Activated B cell treated with CpG ODN at 0.5 μM for 24 hours (primary cell): ENCODE results near the gene SHISA6. TPM values are rescaled to one million over a fixed set of nuclear protein-coding genes. Genes with fewer than 3 reads are reported as not detected.

Experiments used
- ATAC-seq: fragments of 200-7000 bp; cut with Tn5 transposase; one replicate; pipeline ENCODE4 v1.10.0; 2021; ENCODE audit warnings: low read depth, mild to moderate bottlenecking, moderate library complexity
- CTCF ChIA-PET: fragments of 350-600 bp; sonication (Branson Sonifier 250); formaldehyde crosslinking; loops from one replicate; lab custom pipeline; 2021; ENCODE audit warnings: antibody characterized with exemption; lab: Charles Lee
- POLR2A ChIA-PET: fragments of 350-600 bp; sonication (Branson Sonifier 250); formaldehyde crosslinking; loops from one replicate; lab custom pipeline; 2021; ENCODE audit warnings: antibody characterized with exemption; lab: Charles Lee
- DNase-seq: peaks from one replicate; pipeline ENCODE4 v3.0.0; 2022
- H3K27ac Mint-ChIP-seq: one replicate; pipeline ENCODE4 v1.8.0; 2020; ENCODE audit warnings: mixed read lengths
- H3K27me3 Mint-ChIP-seq: one replicate; pipeline ENCODE4 v1.8.0; 2021; ENCODE audit warnings: mixed read lengths
- H3K36me3 Mint-ChIP-seq: one replicate; pipeline ENCODE4 v1.8.0; 2021; ENCODE audit warnings: low read depth, mixed read lengths
- H3K4me1 Mint-ChIP-seq: one replicate; pipeline ENCODE4 v1.8.0; 2021; ENCODE audit warnings: mixed read lengths
- H3K4me3 Mint-ChIP-seq: one replicate; pipeline ENCODE4 v1.8.0; 2020; ENCODE audit warnings: mild to moderate bottlenecking, mixed read lengths
- H3K9me3 Mint-ChIP-seq: one replicate; pipeline ENCODE4 v1.8.0; 2020; ENCODE audit warnings: mixed read lengths
- intact Hi-C: fragments of 100-400 bp; cut with micrococcal nuclease; formaldehyde crosslinking; loops from one replicate; pipeline ENCODE4 v1.15.1; 2024
- total RNA-seq: library from RNA; stranded (reverse); gene quantifications from 2 replicates; pipeline ENCODE4 v1.2.3, GENCODE V29; 2022
- TF ChIP-seq, protein P1 (sequence below): fragments of 200-600 bp; IDR thresholded peaks from one replicate; pipeline ENCODE4 v1.8.0; 2022; ENCODE audit warnings: antibody characterized with exemption, mild to moderate bottlenecking

SHISA6 gene
- total RNA-seq, 1 donor from 2014 or later, result not detected

DNA sequence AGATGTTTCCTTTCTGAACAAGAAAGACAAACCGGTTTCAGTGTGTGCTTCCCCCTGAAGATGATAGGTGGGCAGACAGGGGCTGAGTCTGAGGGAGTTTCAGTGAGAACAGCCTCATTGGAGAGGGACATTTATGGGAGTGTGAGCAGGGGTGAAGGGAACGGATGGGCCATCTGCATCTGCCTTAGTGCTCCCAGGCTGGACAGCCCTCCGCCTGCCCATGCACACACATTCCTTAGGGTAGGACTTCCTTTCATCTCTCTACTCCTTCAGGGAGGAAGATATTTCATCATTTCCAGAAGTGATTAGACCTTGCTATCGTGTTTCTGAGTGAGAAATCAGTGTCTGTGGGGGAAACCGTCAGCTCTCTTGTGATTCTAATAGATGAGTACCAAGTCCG, 3.8 kb downstream of the SHISA6 start:
- Mint-ChIP-seq H3K27ac (no peak overlapping the region), H3K4me3 (no peak overlapping the region), H3K36me3 (no peaks in the 10 kb centered on the region), H3K27me3 (peaks cover 22% of the 10 kb centered on the region), H3K9me3 (no peaks in the 10 kb centered on the region), H3K4me1 (no peaks in the 10 kb centered on the region)
- intact Hi-C loops, result no loop called here
- CTCF ChIA-PET, result no interaction called here
- POLR2A ChIA-PET, result no interaction called here
- DNase-seq, result no peak
- TF ChIP-seq, protein P1, sequence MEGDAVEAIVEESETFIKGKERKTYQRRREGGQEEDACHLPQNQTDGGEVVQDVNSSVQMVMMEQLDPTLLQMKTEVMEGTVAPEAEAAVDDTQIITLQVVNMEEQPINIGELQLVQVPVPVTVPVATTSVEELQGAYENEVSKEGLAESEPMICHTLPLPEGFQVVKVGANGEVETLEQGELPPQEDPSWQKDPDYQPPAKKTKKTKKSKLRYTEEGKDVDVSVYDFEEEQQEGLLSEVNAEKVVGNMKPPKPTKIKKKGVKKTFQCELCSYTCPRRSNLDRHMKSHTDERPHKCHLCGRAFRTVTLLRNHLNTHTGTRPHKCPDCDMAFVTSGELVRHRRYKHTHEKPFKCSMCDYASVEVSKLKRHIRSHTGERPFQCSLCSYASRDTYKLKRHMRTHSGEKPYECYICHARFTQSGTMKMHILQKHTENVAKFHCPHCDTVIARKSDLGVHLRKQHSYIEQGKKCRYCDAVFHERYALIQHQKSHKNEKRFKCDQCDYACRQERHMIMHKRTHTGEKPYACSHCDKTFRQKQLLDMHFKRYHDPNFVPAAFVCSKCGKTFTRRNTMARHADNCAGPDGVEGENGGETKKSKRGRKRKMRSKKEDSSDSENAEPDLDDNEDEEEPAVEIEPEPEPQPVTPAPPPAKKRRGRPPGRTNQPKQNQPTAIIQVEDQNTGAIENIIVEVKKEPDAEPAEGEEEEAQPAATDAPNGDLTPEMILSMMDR, result no peak
- no peak for ATAC-seq

DNA sequence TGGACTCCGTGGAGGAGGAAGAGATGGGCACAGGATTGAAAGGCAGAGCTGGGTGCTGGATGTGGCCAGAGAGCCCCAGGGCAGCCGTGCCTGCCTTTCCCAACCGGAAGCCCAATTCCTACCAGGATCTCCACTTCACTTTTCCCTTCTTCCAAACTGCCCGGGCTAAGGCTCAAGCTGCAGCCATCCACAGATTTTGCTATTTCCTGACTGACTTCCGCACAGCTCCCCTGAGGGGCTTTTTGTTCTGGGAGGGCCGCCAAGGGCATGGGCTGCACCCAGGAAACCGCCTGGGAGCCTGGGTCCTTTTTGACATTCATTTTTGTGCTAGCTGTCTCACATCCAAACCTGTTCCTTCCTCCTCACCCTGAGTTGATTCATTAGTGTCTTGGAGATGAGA, 4.2 kb downstream of the SHISA6 start:
- ChIA-PET CTCF (no interaction called here), POLR2A (no interaction called here)
- no peak for DNase-seq
- no peak for ATAC-seq
- Mint-ChIP-seq H3K27me3 (peaks cover 20% of the 10 kb centered on the region), H3K9me3 (no peaks in the 10 kb centered on the region), H3K27ac (no peak overlapping the region), H3K4me1 (no peaks in the 10 kb centered on the region), H3K36me3 (no peaks in the 10 kb centered on the region), H3K4me3 (no peak overlapping the region)
- TF ChIP-seq, protein P1, result no peak
- intact Hi-C loops, result no loop called here

DNA sequence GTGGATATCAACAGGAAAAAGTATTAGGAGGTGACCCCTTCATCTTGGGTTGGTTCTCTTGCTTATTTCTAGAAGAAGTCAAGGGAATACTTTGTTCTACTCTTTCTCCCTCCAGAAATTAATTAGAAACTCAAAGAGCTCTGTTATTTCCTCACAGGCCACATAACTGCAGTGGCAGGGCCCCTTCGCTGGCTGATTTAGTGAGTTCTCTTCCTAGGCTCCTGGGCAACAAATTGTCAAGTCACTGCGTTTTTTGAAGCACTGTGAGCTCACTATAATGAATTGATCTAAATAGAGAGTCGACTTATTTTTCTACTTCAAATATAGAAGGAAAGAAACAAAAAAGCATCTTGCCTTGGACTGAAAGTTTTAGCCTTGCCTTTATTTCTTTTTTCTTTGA, 4.8 kb downstream of the SHISA6 start:
- H3K36me3 Mint-ChIP-seq, result no peaks in the 10 kb centered on the region
- DNase-seq (no peak), ATAC-seq (no peak)
- TF ChIP-seq, protein P1, result no peak
- no peaks in the 10 kb centered on the region for H3K9me3 Mint-ChIP-seq
- peaks cover 20% of the 10 kb centered on the region for H3K27me3 Mint-ChIP-seq
- CTCF ChIA-PET, result no interaction called here
- no peak overlapping the region for H3K27ac Mint-ChIP-seq
- no peaks in the 10 kb centered on the region for H3K4me1 Mint-ChIP-seq
- POLR2A ChIA-PET, result no interaction called here
- no peak overlapping the region for H3K4me3 Mint-ChIP-seq
- intact Hi-C loops, result no loop called here

DNA sequence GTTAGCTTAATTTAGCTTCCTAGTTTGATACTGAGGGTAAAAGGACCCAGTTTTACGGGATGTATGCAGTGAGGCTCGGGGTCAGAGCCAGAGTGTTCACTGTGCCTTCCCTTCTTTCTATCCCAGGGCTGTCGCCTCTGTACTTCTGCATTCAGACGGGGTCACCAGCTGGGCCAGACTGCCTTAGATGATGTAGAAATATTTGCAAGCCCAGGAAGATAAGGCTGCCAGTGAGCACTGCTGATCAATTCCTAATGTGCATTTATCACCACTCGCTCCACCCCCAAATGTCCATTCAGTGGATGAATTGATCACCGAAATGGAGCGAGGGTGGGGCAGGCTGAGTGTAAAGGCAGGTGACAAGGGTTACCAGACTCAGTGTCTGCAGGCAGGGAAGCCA, 9.1 kb downstream of the SHISA6 start:
- DNase-seq, result no peak
- no peaks in the 10 kb centered on the region for H3K36me3 Mint-ChIP-seq
- H3K9me3 Mint-ChIP-seq, result no peaks in the 10 kb centered on the region
- intact Hi-C loops, result no loop called here
- no peaks in the 10 kb centered on the region for H3K27me3 Mint-ChIP-seq
- H3K27ac Mint-ChIP-seq, result no peak overlapping the region
- H3K4me1 Mint-ChIP-seq, result no peaks in the 10 kb centered on the region
- POLR2A ChIA-PET, result no interaction called here
- ATAC-seq, result no peak
- CTCF ChIA-PET, result no interaction called here
- no peak overlapping the region for H3K4me3 Mint-ChIP-seq
- TF ChIP-seq, protein P1, result no peak

DNA sequence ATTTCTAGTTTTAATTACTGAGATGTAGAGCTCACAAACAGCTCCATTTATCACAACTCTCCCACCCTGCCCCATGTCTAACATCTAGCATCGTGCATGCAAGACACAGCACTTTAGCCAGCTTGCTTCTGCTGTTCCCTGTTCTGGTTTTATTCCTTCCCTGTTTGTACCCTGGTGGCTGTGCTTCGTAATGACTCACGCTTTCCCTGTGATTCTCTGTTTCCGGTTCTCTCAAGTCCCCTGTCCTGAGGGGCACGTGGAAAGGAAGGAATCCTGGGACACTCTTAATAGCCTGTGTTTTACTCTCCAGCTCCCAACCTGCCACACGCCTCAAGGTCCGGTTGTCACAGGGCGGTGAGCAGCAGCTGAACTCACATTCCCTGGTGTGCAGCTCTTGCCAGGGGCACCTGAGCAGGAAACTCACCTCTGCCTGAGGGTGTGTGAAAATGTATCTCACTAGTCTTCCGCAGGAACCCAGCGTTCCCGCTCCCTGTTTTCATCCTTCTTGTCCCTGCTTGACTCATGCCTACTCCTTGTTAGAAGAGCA, 10.6 kb downstream of the SHISA6 start:
- TF ChIP-seq, protein P1, result no peak
- Mint-ChIP-seq H3K4me1 (no peaks in the 10 kb centered on the region), H3K9me3 (no peaks in the 10 kb centered on the region), H3K27me3 (no peaks in the 10 kb centered on the region), H3K36me3 (no peaks in the 10 kb centered on the region), H3K27ac (no peak overlapping the region), H3K4me3 (no peak overlapping the region)
- DNase-seq (no peak), ATAC-seq (no peak)
- CTCF ChIA-PET, result no interaction called here
- intact Hi-C loops, result no loop called here
- POLR2A ChIA-PET, result no interaction called here
